Endothelial cell of umbilical vein (primary cell): Measurements from ENCODE around the gene LRP6. TPM values are rescaled to one million over a fixed set of nuclear protein-coding genes. Genes with fewer than 3 reads are reported as not detected.

Experiments
- BruUV-seq: library from RNA; stranded (reverse); fragments of 400-500 nt; replicated peaks from 2 replicates; lab custom pipeline; 2021; lab: Mats Ljungman, UMichigan
- CTCF ChIA-PET: fragments of 300-600, 350-600 bp; sonication (Branson Sonifier 250); formaldehyde crosslinking; loops from one replicate; lab custom pipeline; 2021; ENCODE audit warnings: antibody characterized with exemption, inconsistent platforms; lab: Charles Lee
- POLR2A ChIA-PET: fragments of 300-600, 350-600 bp; sonication (Branson Sonifier 250); formaldehyde crosslinking; loops from one replicate; lab custom pipeline; 2021; ENCODE audit warnings: antibody characterized with exemption, inconsistent platforms; lab: Charles Lee
- DNase-seq: peaks from one replicate; pipeline ENCODE4 v3.0.0-alpha.2; 2011; ENCODE audit warnings: low read depth, low spot score
- FAIRE-seq: peaks from 2 replicates; lab custom pipeline; 2011; peaks lifted over from hg19 to GRCh38; lab: Jason Lieb, UNC
- H2AFZ ChIP-seq: 2 replicates; pipeline ENCODE4 v1.6.0; 2012; ENCODE audit warnings: low read depth, low read length, control low read depth, inconsistent platforms
- H3K27ac ChIP-seq: 2 replicates; pipeline ENCODE4 v1.5.1; 2011; ENCODE audit warnings: low read depth, mild to moderate bottlenecking, control low read depth, low read length, moderate library complexity; ENCODE audit not compliant: insufficient read depth
- H3K27me3 ChIP-seq, 2 experiments: 2 replicates each; pipeline versions ENCODE4 v1.6.0 to v1.6.1; 2011; ENCODE audit warnings: low read length in 2 of 2, mixed read lengths in 1 of 2; ENCODE audit not compliant: control insufficient read depth in 2 of 2, insufficient read depth in 2 of 2
- H3K36me3 ChIP-seq, 2 experiments: 2 replicates in 1 of 2; 3 replicates in 1 of 2; pipeline ENCODE4 v1.5.1; 2011; ENCODE audit warnings: low read length in 2 of 2, mild to moderate bottlenecking in 1 of 2, moderate library complexity in 1 of 2; ENCODE audit not compliant: control insufficient read depth in 2 of 2, insufficient read depth in 2 of 2; ENCODE audit errors: extremely low read depth in 1 of 2
- H3K4me1 ChIP-seq: 3 replicates; pipeline ENCODE4 v1.5.1; 2011; ENCODE audit warnings: mild to moderate bottlenecking, low read length; ENCODE audit not compliant: control insufficient read depth, insufficient read depth; ENCODE audit errors: extremely low read depth
- H3K4me2 ChIP-seq: 2 replicates; pipeline ENCODE4 v1.6.1; 2011; ENCODE audit warnings: low read length, control low read depth, mixed read lengths; ENCODE audit not compliant: insufficient read depth
- H3K4me3 ChIP-seq, 3 experiments: fragments of 200-600 bp in 1 of 3; sonication (generic), shearing (Covaris generic) in 1 of 3; replicated peaks in 1 of 3; 2 replicates each; pipeline ENCODE4 v1.5.1; 2011 to 2016; ENCODE audit warnings: control low read depth in 3 of 3, low read length in 3 of 3, mild to moderate bottlenecking in 2 of 3, inconsistent platforms in 1 of 3, low read depth in 1 of 3, moderate library complexity in 1 of 3; ENCODE audit not compliant: insufficient read depth in 1 of 3
- H3K79me2 ChIP-seq: 2 replicates; pipeline ENCODE4 v1.6.0; 2012; ENCODE audit warnings: low read length, inconsistent platforms; ENCODE audit not compliant: control insufficient read depth, insufficient read depth
- H3K9ac ChIP-seq: replicated peaks from 2 replicates; pipeline ENCODE3; 2011; ENCODE audit warnings: low read length, control low read depth; ENCODE audit not compliant: insufficient read depth; ENCODE audit errors: extremely low read depth
- H3K9me1 ChIP-seq: replicated peaks from 3 replicates; pipeline ENCODE4 v1.6.0; 2011; ENCODE audit warnings: mild to moderate bottlenecking, low read length; ENCODE audit not compliant: control insufficient read depth, insufficient read depth; ENCODE audit errors: extremely low read depth
- H3K9me3 ChIP-seq: replicated peaks from 2 replicates; pipeline ENCODE4 v1.5.1; 2012; ENCODE audit warnings: low read length, inconsistent platforms; ENCODE audit not compliant: control insufficient read depth, insufficient read depth
- H4K20me1 ChIP-seq: replicated peaks from 2 replicates; pipeline ENCODE3; 2011; ENCODE audit warnings: mild to moderate bottlenecking, low read length; ENCODE audit not compliant: control insufficient read depth, insufficient read depth; ENCODE audit errors: extremely low read depth
- CTCF ChIP-seq, 2 donors: IDR thresholded peaks; 1 replicate in 1 of 2; 2 replicates in 1 of 2; pipeline ENCODE4 v1.5.1; 2011; ENCODE audit warnings: low read length in 2 of 2, mild to moderate bottlenecking in 2 of 2, moderate library complexity in 2 of 2, control low read depth in 1 of 2, inconsistent platforms in 1 of 2, low read depth in 1 of 2; ENCODE audit not compliant: insufficient read depth in 1 of 2; ENCODE audit errors: extremely low read depth in 1 of 2
- EZH2 ChIP-seq: IDR thresholded peaks from 2 replicates; pipeline ENCODE4 v1.6.1; 2012; ENCODE audit warnings: borderline replicate concordance, low read depth, mild to moderate bottlenecking, moderate library complexity, low read length, inconsistent platforms; ENCODE audit not compliant: severe bottlenecking
- GATA2 ChIP-seq: IDR thresholded peaks from 2 replicates; pipeline ENCODE4 v1.7.0; 2011; ENCODE audit warnings: low read depth, mild to moderate bottlenecking, moderate library complexity, mixed read lengths, low read length; ENCODE audit not compliant: insufficient read length, insufficient read depth
- MYC ChIP-seq: IDR thresholded peaks from one replicate; pipeline ENCODE4 v1.6.1; 2011; ENCODE audit warnings: mild to moderate bottlenecking, low read depth, low read length
- dilution Hi-C: fragments of 300-500 bp; cut with MboI; formaldehyde crosslinking; loops from one replicate; pipeline ENCODE4 v1.15.0; 2019; ENCODE audit warnings: low sequenced_read_pairs; ENCODE audit not compliant: extremely low pct_ligation_motif_present
- intact Hi-C: fragments of 100-400 bp; cut with micrococcal nuclease; formaldehyde crosslinking; loops from one replicate; pipeline ENCODE4 v1.10.0; 2022
- polyA plus RNA-seq, 4 experiments: library from polyadenylated mRNA; depleted of rRNA in 3 of 4; stranded (reverse) in 3 of 4; unstranded in 1 of 4; fragments of >200 nt; gene quantifications; 2 replicates each; pipeline versions ENCODE4 v1.2.1 to v1.2.3, GENCODE V29; 2011 to 2012; ENCODE audit warnings: missing spikeins in 1 of 4
- total RNA-seq: library from RNA; stranded (reverse); gene quantifications from 2 replicates; pipeline ENCODE4 v1.2.3, GENCODE V29; 2021

The LRP6 gene
- total and polyA plus RNA-seq, 2 donors (not counting 3 experiments of a cell fraction or from before 2014, with no cell fraction given): 28.5 to 41.7 TPM

GRCh38 chr12:12081836-12082497 lies 184.9 kb downstream of the LRP6 start:
- Histone ChIP-seq H3K9me1 (no peaks in the 10 kb centered on the region), H3K36me3 (no peaks in the 10 kb centered on the region), H3K79me2 (no peaks in the 10 kb centered on the region), H3K9me3 (no peaks in the 10 kb centered on the region), H3K9ac (peak overlapping the region; percentile 17), H2AFZ (peak overlapping the region; percentile 74), H3K27ac (peak overlapping the region; percentile 40), H3K4me2 (no peak overlapping the region), H3K27me3 (no peaks in the 10 kb centered on the region), H3K4me3 (no peak overlapping the region), H3K4me1 (peaks cover 5% of the 10 kb centered on the region), H4K20me1 (no peaks in the 10 kb centered on the region)
- CTCF ChIA-PET: interaction anchor here (0.7 to 6.9 kb wide), 25 partner anchors 8 to 655 kb away, joined by 3 to 155 read pairs (median 5); partner anchors contain the start of genes BORCS5, LRP6 and MANSC1
- POLR2A ChIA-PET: interaction anchor here (0.6 to 1.0 kb wide), 4 partner anchors 32 to 1940 kb away, joined by 3 read pairs; partner anchors contain the start of gene LRP6
- DNase-seq (peak; percentile 79), FAIRE-seq (peak; percentile 83)
- intact Hi-C loops (loop anchor here (1.0 to 5.0 kb wide), 6 partner anchors 184 to 622 kb away; partner anchors contain the start of gene DUSP16), dilution Hi-C loops (loop anchor here (25.0 kb wide), 1 partner anchor 255 kb away; no protein-coding TSS in a partner anchor)
- TF ChIP-seq MYC (no peak), GATA2 (no peak), CTCF (IDR thresholded peaks at IDR 0.05; ENCODE audit: extremely low read depth in 1 of 2, insufficient read depth in 1 of 2, low read depth in 1 of 2, low read length in 2 of 2) (peak; percentile 17 to 29), EZH2 (no peak)
- no TSS peak for BruUV-seq
